Mucosa of stomach (tissue), 1 donor: ENCODE data around the gene NT5M.
A peak's percentile ranks its signal among the peaks of the same experiment; 100 is the strongest.
"Not testable (repeated sequence)": the region's sequence is repeated elsewhere in the genome, so short reads cannot be mapped to it uniquely, and the experiment has no call there.

Experiments used
- H3K27me3 ChIP-seq: one replicate; pipeline ENCODE4 v1.7.0; 2013; ENCODE audit warnings: mild to moderate bottlenecking, low read length; ENCODE audit not compliant: control insufficient read depth, insufficient read depth
- H3K36me3 ChIP-seq: one replicate; pipeline ENCODE4 v1.7.0; 2013; ENCODE audit warnings: low read length; ENCODE audit not compliant: control insufficient read depth, insufficient read depth
- H3K4me1 ChIP-seq: one replicate; pipeline ENCODE4 v1.7.0; 2013; ENCODE audit warnings: mild to moderate bottlenecking, low read length; ENCODE audit not compliant: control insufficient read depth, insufficient read depth
- H3K4me3 ChIP-seq: one replicate; pipeline ENCODE4 v1.7.0; 2013; ENCODE audit warnings: low read length
- H3K9ac ChIP-seq: one replicate; pipeline ENCODE4 v1.7.0; 2013; ENCODE audit warnings: mild to moderate bottlenecking, low read length, moderate library complexity
- H3K9me3 ChIP-seq: one replicate; pipeline ENCODE4 v1.7.0; 2013; ENCODE audit warnings: mild to moderate bottlenecking, low read length, moderate library complexity; ENCODE audit not compliant: control insufficient read depth
- donor health status: Pancreatic carcinoma.

Gene NT5M

GRCh38 chr17:17280613-17281549 lies 22.3 kb upstream of the NT5M start, which contains the start of gene COPS3:
Gene COPS3 (minus strand): TSS chr17:17281246. CDS start chr17:17281186, 60 bp downstream.
- H3K9ac ChIP-seq = peak within 1 kb of the TSS; percentile 96
- H3K4me3 ChIP-seq = peak within 1 kb of the TSS; percentile 68
- H3K4me1 ChIP-seq = peaks cover 18% of the 10 kb centered on the region
- H3K27me3 ChIP-seq = no peaks in the 10 kb centered on the region
- H3K36me3 ChIP-seq = no peaks in the 10 kb centered on the region
- no peaks in the 10 kb centered on the region for H3K9me3 ChIP-seq

- no peak overlapping the region for H3K4me3 ChIP-seq
- peaks cover 11% of the 10 kb centered on the region for H3K4me1 ChIP-seq
- no peaks in the 10 kb centered on the region for H3K27me3 ChIP-seq
- H3K36me3 ChIP-seq = no peaks in the 10 kb centered on the region
- H3K9me3 ChIP-seq = no peaks in the 10 kb centered on the region
- no peak overlapping the region for H3K9ac ChIP-seq
These were observed 17.2 kb upstream of the NT5M start for GRCh38 chr17:17285951-17286350.

- H3K9me3 ChIP-seq = no peaks in the 10 kb centered on the region
- no peaks in the 10 kb centered on the region for H3K36me3 ChIP-seq
- no peaks in the 10 kb centered on the region for H3K27me3 ChIP-seq
- H3K4me1 ChIP-seq = peaks cover 3% of the 10 kb centered on the region
- no peak overlapping the region for H3K4me3 ChIP-seq
- H3K9ac ChIP-seq = no peak overlapping the region
These were observed 14.1 kb upstream of the NT5M start for GRCh38 chr17:17289086-17289485.

- Histone ChIP-seq H3K9ac (no peak overlapping the region), H3K4me3 (no peak overlapping the region), H3K9me3 (no peaks in the 10 kb centered on the region), H3K4me1 (peaks cover 3% of the 10 kb centered on the region), H3K36me3 (no peaks in the 10 kb centered on the region), H3K27me3 (no peaks in the 10 kb centered on the region)
These were observed 13.5 kb upstream of the NT5M start for GRCh38 chr17:17289701-17290100.

GRCh38 chr17:17295141-17295540 lies 8.0 kb upstream of the NT5M start:
- H3K9ac ChIP-seq = no peak overlapping the region
- no peak overlapping the region for H3K4me3 ChIP-seq
- H3K27me3 ChIP-seq = no peaks in the 10 kb centered on the region
- no peaks in the 10 kb centered on the region for H3K36me3 ChIP-seq
- H3K4me1 ChIP-seq = no peaks in the 10 kb centered on the region
- no peaks in the 10 kb centered on the region for H3K9me3 ChIP-seq

GRCh38 chr17:17297217-17297616 lies 6.0 kb upstream of the NT5M start:
- no peaks in the 10 kb centered on the region for H3K9me3 ChIP-seq
- no peak overlapping the region for H3K4me3 ChIP-seq
- no peak overlapping the region for H3K9ac ChIP-seq
- H3K27me3 ChIP-seq = peaks cover 4% of the 10 kb centered on the region
- H3K4me1 ChIP-seq = no peaks in the 10 kb centered on the region
- no peaks in the 10 kb centered on the region for H3K36me3 ChIP-seq

GRCh38 chr17:17298108-17298507 lies 5.1 kb upstream of the NT5M start:
- Histone ChIP-seq H3K9me3 (no peaks in the 10 kb centered on the region), H3K4me3 (no peak overlapping the region), H3K36me3 (no peaks in the 10 kb centered on the region), H3K4me1 (peaks cover 4% of the 10 kb centered on the region), H3K27me3 (peaks cover 4% of the 10 kb centered on the region), H3K9ac (no peak overlapping the region)

- Histone ChIP-seq H3K27me3 (peaks cover 4% of the 10 kb centered on the region), H3K36me3 (no peaks in the 10 kb centered on the region), H3K4me1 (peaks cover 9% of the 10 kb centered on the region), H3K9ac (no peak overlapping the region), H3K9me3 (no peaks in the 10 kb centered on the region), H3K4me3 (no peak overlapping the region)
These were observed 2.3 kb upstream of the NT5M start for GRCh38 chr17:17300624-17301568.

- not testable (repeated sequence) for H3K4me3 ChIP-seq, H3K9ac ChIP-seq, H3K4me1 ChIP-seq, H3K36me3 ChIP-seq, H3K9me3 ChIP-seq, H3K27me3 ChIP-seq
These were observed 1.5 kb upstream of the NT5M start for GRCh38 chr17:17301659-17302058.

- Histone ChIP-seq H3K4me3 (no peak overlapping the region), H3K27me3 (peaks cover 4% of the 10 kb centered on the region), H3K9me3 (no peaks in the 10 kb centered on the region), H3K9ac (peak overlapping the region; percentile 47), H3K4me1 (peaks cover 9% of the 10 kb centered on the region), H3K36me3 (no peaks in the 10 kb centered on the region)
These were observed 796 bp downstream of the NT5M start for GRCh38 chr17:17303847-17304490.

GRCh38 chr17:17304521-17304985 lies 1.4 kb downstream of the NT5M start:
- Histone ChIP-seq H3K9me3 (no peaks in the 10 kb centered on the region), H3K9ac (no peak overlapping the region), H3K27me3 (peaks cover 4% of the 10 kb centered on the region), H3K36me3 (no peaks in the 10 kb centered on the region), H3K4me1 (peaks cover 9% of the 10 kb centered on the region), H3K4me3 (no peak overlapping the region)
